Measurements from ENCODE around the gene SEC61A1.
A peak's percentile ranks its signal among the peaks of the same experiment; 100 is the strongest.

SEC61A1 gene

DNA sequence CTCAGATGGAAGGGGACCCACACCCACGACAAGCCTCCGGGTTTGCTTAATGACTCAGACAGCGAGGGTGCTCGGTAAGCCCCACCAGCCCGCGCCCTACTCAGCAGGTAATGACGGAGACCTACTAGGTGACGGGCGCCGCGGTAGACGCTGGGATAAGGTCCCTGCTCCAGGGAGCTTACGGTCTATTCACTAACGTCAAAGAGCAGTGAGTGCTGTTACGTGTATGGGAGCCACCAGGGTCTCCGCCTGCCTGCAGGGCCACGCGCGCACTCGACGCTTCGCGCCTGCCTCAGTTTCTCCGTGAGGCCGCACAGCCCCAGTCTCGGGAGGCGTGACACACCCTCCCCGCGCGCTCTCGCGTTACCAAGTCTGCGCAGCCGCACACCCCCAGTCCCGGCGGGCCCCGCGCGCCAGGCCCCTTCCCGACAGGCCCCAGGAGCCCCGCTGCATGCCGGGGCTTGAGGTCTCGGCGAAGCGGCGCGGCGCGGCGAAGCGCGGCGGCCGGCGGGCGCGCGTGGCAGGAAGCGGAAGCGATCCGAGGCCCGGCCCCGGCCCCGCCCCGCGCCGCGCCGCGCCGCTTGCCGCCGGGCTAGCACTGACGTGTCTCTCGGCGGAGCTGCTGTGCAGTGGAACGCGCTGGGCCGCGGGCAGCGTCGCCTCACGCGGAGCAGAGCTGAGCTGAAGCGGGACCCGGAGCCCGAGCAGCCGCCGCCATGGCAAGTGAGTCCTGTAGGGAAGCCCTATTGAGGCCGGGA is at the start of gene SEC61A1:
SEC61A1 (plus strand) TSS at position 601 of the 758 bp plus-strand sequence; CDS start at position 717, 116 bp downstream.
- peak; percentile 91 to 92 for DNase-seq (ENCODE audit: low read depth in 2 of 2)

DNA sequence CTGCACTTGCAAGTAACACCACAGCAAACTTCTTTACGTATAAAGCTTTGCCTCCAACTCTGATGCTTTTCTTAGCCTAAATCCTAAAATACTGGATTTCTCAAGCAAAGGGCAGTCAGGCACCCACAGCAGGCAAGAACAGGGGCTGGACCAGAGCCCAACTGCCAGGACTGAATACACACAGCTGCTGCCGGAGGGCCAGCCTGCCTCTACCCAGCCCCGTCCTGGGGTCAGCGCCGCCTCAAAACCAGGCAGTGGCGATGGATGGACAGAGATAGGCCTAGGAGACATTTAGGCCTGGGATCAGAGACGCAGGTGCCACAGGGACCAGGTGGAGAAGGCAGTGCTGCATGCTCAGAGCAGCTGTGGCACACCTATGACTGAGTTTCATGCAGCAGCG is 47.6 kb upstream of the SEC61A1 start:
- no peak for DNase-seq (ENCODE audit: low read depth in 2 of 2)

DNA sequence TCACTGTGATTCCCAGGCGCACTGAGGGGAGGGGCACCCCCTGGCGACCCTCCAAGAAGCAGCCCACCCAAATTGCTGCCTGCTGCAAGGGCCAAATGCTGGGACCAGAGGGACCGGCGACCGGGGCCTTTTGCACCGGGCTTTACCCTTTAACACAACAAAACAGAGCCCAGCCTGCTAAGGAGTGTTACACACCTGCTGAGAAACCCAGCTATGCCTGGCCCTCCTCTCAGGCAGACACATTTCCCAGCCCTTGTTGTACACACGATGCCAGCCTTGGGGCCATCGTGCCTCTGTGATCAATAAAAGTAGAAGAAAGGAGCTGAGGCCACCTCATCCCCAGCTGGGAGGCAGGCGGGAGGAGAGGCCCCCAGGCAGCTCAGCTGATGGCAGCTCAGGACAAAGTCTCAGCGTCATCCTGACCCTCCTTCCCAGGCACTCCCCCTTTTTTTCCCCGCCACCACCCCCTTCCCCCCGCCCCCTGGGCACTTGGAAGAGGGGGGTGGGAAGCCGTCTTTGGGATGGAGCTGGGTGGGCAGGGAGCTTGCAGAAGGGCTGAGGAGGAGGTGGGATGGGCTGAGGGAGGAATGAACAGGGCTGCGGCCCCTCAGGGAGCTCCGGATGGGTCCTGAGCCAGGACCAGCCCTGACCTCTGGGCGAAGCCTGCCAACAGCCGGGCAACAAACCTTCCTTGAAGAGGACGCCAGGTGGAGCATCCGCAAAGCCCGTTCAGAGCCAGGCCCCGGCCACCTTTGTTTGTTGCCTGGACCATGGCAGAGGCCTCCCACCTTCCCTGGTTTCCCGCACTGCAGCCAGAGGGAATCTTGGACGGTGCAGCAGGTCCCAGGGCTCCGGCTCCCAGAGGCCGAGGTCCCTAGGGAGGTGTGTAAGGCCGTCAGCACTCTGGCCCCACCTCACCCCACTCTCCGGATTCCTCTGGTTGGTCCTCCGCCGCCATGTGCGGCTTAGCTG is 45.9 kb upstream of the SEC61A1 start:
- DNase-seq (ENCODE audit: low read depth in 2 of 2) = no peak

DNA sequence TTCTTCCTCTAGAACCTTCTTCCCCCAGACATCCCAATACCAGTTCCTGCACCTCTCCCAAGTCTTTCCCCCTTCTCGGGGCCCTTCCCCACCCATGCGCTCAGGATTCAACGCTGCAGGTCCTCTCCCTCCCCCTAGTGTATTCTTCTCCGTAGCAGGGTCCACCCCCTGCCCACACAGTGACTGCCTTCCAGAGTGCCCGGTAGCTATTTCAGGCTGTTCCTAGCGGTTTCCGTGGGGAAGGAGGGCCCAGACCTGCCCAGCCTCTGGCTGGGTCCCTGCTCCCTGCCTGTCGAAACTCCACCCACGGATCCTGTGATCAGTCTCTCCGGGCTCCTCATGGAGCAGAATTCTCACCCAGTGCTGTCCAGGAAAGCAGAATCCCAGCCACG is 45.2 kb upstream of the SEC61A1 start:
- DNase-seq (ENCODE audit: low read depth in 2 of 2) = no peak

DNA sequence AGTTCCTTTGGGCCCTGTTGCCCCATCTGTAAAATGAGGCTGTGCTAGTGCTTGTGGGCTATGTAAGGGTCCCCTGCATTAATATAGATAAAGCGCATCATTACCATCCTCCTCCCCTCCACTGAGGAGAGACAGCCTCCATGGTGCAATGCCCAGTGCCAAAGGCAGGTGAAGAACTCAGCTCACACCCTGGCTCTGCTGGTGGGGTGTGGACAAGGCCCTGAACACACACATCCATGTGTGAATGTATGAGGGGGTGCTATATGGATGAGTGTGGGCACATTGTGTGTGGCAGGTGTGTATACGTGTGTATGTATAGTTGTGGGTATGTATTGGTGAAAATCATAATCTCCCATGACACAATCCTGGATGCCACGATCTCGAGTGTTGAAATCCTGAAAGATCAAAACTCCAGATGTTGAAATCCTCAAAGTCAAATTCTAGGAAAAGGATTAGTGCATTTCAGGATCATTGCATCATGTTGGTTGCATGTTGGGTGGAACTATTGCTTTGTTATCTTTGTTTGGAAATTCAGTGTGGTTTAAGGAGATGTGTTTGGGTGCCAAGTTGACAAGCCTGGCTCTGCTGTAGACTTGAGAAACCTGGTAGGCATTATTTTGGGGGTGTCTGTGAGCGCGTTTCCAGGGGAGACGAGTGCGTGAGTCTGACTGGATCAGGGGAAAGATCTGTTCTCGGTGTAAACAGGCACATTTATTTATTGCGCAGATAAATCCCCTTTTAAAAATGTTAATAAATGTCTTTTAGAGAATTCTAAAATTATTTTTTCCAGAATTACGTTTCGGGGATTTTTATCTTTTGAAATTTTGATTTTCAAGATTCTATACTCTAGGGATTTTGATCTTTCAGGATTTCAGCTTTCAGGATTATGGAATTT is 42.0 kb upstream of the SEC61A1 start:
- DNase-seq (ENCODE audit: low read depth in 2 of 2) = no peak

DNA sequence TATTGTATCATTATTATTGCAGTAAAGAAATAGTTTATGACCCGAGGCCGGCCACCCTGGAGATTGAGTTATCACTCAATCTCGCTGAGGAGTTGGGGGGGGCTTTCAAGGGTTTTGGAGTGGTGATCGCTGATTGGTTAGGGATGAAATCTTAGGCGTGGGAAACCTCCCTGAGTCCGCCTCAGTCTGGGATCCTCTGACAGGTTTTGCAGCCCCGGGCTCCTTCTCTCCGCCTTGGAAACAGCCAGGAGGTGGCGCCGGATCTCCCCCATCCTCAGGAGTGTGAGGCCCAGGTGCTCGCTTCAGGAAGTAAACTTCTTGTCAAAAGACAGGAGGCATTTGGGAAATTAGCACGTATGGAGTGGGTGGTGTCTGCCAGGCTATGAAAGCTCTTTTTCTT is 41.1 kb upstream of the SEC61A1 start:
- DNase-seq (ENCODE audit: low read depth in 2 of 2) = no peak

DNA sequence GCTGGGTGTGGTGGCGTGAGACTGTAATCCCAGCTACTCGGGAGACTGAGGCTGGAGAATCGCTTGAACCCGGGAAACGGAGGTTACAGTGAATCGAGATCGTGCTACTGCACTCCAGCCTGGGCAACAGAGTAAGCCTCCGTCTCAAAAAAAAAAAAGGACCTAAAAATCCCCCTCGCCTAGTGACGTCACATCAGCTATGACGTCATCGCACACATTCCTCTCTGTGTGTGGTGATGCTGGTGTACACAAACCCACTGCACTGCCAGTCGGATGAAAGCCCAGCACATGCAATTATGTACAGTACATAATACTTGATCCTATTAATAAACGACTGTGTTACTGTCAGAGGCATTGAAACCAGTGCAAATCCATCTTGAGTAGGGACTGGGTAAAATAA is 40.2 kb upstream of the SEC61A1 start:
- no peak for DNase-seq (ENCODE audit: low read depth in 2 of 2)

DNA sequence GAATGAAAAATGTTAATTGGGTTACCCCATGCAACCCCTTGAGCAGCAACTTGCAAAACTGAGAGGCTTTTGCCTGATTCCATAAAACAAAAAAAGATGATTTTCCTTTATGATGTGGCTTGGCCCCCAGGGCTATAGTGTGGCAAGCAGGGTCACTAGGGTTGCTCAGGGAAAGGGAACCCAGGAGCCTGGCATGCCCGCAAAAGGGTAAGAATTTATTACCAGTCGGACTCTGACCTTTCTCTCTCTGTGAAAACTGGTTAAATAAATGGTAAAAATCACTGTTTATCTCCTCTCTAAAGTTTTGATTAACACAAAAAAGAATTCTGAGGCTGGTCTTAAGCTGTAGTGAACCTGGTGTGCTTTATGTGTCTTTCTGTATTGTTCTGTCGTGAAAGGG is 37.7 kb upstream of the SEC61A1 start:
- no peak for DNase-seq (ENCODE audit: low read depth in 2 of 2)

DNA sequence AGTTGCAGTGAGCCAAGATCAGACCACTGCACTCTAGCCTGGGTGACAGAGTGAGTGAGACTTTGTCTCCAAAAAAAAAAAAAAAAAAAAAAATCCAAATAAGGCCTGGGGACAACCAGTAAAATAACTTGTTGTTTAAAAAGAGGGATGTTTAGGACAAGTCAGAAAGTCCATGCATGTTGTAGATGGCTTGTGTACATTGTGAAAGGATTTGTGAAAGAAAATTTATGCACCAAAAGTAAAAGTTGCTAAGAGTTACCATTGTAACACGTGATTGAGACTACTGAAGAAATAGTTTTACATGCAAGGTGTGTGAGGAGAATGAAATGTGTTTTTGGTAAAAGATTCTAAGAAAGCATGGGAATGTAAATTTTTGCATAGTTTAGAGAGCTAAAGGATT is 35.7 kb upstream of the SEC61A1 start:
- DNase-seq (ENCODE audit: low read depth in 2 of 2) = no peak

DNA sequence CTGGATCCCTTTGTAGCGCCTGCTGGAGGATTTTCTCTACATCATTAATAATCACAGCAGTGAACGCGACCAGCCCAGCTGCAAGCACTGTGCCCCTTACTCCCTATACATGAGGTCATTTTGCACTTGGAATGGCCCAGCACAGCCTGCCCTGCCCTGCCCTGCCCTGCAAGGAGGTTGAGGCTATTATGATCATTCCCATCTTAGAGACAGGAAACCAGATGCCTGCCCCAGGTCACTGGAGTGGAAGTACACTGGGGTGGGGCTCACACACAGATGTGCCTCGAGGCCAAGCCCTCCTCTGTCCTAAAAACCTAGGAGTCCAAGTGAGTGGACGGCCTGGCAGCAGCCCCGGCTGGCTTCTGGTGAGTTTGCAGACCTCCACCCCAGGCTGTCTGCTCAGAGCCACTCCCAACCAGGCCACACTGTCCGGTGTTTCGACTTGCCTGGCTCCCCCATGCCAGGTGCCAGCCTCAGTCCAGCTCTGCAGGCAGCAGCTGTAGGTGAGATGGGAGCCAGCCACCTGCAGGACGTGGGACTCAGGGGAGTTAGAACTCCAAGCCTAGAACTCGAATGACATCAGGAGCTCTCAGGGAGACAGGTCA is 30.4 kb upstream of the SEC61A1 start:
- no peak for DNase-seq (ENCODE audit: low read depth in 2 of 2)

DNA sequence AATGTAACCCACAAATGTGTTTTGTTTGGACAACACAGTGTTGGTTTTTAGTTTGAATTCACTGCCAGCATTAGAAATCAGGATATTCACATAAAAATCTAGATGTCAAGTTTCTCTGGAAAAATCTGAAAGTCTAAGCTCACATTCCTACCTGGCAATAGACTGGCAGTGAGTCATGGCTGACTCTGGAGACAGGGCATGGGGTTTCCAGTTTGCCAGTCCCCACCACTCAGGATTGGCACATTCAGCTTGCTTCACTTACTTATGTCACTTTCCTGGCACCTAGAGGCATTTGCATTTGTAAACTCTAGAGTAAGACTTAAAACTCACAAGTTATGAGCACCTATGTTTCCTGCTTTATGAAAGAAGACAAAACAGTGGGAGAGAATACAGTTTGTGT is 19.1 kb upstream of the SEC61A1 start:
- DNase-seq (ENCODE audit: low read depth in 2 of 2) = no peak

DNA sequence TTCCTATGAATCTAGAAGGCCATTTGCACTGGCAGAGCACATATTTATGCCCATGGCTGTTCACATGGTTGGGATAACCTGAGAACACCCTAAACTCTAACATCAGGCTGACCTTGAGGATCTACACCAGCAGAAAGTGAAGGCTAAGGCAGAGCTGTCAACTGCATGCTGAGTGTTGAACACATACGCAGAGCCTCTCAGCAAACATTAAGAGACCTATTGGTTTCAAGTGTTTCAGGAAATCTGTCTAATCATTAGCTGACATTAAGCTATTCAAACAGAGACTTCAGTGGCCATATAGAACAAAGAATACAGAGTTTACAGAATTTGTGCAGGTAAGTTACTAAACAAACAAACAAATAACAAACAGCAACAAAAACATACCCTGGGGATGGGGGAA is 16.1 kb upstream of the SEC61A1 start:
- no peak for DNase-seq (ENCODE audit: low read depth in 2 of 2)

DNA sequence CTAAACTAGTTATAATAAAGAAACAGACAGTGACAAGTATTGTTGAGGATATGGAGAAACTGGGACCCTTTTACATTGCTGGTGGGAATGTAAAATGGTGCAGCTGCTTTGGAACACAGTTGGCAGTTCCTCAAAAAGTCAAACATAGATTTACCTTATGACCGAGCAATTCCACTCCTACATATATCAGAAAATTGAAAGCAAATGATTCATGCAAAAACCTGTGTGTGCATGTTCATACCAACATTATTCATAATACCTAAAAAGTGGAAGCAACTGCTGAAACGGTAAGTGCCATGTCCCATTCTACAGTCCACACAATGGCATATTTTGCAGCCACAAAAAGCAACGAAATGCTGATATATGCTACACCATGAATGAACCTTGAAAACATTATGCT is 12.2 kb upstream of the SEC61A1 start:
- no peak for DNase-seq (ENCODE audit: low read depth in 2 of 2)

DNA sequence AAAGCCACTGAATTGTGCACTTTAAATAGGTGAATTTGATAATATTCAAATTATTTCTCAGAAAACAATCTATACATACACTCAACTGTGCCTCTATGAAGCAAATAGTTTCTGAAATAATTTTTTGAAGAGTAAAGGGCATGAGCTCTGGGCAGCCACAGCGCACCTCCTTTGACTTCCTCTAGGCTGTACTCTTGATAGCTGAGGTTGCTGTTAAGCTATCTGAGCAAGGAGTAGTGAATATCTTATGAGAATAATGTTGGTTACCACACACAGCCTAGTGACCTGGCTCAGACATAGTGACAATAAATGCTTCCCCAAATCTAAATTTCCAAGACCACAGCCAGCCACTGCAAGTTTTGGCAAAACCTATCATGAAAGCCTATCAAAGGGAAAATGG is 11.6 kb upstream of the SEC61A1 start:
- DNase-seq (ENCODE audit: low read depth in 2 of 2) = no peak

DNA sequence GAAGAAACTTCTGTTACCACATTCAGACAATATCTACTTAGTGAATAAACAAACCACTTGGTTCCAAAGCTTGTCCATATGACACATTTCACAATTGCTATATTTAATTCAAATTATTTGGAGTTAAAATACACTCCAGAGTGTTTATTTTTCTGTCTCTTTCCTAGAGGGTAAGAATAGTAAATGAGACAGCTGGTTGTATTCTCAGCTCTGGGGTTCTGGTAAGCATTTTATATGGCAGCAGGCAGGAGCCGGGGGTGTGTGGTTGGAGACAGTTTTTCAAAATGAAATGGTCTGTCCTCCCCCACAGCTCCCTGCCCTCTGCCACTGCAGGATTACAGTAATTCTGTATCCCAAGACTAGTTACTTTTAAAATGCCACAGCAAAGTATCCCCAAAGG is 10.9 kb upstream of the SEC61A1 start:
- DNase-seq (ENCODE audit: low read depth in 2 of 2) = no peak

DNA sequence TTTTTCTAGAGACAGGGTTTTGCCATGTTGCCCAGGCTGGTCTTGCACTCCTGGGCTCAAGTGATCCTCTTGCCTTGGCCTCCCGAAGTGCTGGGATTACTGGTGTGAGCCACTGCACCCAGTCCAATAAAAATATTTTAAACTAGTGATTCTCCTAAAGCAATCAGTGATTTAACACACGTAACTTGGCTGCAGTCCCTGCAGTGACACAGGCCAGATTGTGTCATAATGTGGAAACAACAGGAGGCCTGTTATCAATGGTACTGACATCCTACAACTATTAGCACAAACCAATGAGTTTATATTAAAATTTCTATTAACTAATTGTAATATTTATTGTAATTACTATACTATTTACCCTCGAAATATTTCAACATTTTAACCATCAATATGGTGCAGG is 1.6 kb upstream of the SEC61A1 start:
- no peak for DNase-seq (ENCODE audit: low read depth in 2 of 2)

DNA sequence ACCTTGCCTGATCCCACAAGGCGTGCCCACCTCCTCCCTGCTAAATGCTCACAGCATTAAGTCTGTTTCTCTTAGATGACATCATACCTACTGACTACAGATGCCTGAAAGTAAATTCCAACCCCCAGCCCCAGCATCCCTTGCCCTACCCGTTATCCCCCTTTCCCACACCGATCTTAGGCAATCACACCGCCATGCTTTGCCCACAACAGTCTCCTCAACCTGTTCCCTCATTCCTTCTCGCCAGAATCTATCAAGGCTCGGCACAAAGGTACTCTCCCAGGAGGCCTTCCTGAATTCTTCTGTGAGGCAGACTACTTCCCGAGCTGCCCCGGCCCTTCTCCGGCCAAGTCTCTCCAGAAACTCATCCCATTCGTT is 789 bp upstream of the SEC61A1 start:
- DNase-seq (ENCODE audit: low read depth in 2 of 2) = no peak

DNA sequence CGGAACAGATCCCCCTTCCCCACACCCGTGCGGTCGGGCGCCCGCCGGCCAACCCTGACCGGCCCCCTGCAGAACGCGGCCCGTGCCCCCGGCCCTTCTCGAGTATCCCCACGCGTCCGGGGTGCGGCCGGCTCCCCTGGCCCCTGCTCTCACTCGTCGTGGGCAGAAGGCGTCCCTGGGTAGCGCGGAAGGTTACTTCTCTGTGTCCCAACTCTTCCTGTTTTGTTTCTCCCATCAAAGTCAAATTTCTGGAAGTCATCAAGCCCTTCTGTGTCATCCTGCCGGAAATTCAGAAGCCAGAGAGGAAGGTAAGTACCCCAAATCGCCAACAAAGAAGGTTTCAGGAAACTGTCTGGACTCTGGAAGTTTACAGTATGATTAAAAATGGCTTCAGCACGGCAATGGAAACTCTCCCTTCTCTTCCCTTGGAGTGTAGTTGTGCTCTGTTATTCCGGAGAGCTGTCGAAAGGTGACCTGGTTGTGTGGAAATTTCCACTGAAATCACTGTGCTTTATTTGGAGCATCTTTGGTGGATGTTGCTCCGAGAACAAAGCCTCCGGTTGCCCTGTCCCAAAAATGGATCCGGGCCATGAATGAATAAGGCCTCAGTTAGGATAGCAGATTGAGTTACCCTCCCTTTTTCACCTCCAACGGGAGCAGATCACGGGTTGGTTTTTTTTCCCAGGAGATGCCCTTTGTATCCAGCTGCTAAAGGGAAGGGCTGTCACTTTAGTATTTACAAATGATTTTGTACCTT is 536 bp downstream of the SEC61A1 start:
- DNase-seq (ENCODE audit: low read depth in 2 of 2) = no peak

DNA sequence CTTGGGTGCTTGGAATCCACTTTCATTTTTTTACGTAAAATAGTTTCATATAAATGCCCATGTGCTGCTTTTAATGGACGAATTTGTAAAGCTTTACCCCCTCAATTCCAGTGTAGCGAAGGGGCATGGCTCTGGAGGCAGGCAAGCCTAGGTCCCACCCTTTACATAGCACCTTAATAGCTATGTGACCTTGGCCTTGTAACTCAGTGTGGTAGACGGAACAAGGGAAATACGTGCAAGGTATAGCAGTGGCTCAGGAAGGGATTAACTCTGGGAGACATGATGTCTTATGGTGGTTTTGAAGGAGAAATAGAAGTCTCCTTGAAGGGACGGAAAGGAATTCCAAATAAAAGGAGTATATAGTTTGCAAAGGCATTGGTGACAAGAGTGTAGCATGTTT is 1.4 kb downstream of the SEC61A1 start:
- DNase-seq (ENCODE audit: low read depth in 2 of 2) = no peak

DNA sequence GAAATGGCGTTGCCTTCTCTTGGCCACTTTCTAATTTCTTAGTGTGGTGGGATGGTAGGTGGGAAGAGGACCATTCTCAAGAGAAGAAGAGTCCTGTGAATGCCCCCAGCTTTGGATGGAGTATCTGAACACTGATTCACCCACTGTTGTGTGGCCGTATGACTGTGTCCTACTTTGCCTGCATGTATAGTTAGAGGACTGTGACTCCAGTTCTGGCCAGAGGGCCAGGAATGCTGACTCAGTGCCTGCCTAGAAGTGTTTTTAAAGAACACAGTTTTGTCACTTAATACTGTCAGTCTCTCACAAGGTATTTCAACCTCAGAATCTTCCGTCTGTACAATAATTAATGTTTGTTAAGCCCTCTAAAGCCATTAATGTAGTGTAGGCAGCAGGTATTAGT is 2.1 kb downstream of the SEC61A1 start:
- DNase-seq (ENCODE audit: low read depth in 2 of 2) = no peak

DNA sequence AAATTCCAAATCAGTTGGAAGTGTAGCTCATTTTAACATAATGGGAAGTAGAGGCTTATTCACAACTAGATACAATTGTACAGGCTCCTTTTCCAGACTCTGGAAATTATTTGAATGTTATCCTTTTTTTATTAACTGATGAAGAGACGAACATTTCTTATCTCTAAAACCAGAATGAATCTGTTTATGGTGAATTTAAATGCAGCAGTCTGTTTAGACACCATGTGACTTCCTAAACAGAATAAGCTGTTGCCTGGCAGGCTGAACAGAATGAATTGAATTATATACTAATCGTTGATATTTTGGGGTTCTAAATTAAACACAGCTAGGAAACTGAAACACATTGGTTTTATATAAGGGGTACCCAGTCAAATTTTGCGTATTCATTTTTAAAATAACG is 4.0 kb downstream of the SEC61A1 start:
- DNase-seq (ENCODE audit: low read depth in 2 of 2) = no peak
